ENCODE measurements around the gene MYMK.

GRCh38 chr9:133523106-133523505 lies 1.7 kb downstream of the MYMK start:
- TF ChIP-seq CTCF (IDR thresholded peaks at IDR 0.05; ENCODE audit: low read depth, low read length, poor library complexity, severe bottlenecking): no peak
- no peak for TF ChIP-seq EZH2phosphoT487 (IDR thresholded peaks at IDR 0.05; ENCODE audit: borderline replicate concordance, low read length)

Measured in DOHH2 (cell line).